HT1080 (cell line): ENCODE results near the gene HOXA6. TPM values are rescaled to one million over a fixed set of nuclear protein-coding genes. Genes with fewer than 3 reads are reported as not detected.

Experiments used
- DNase-seq: peaks from one replicate; pipeline ENCODE4 v3.0.0-alpha.2; 2015; ENCODE audit warnings: low read depth
- total RNA-seq: library from RNA; depleted of rRNA; stranded (reverse); fragments of >200 nt; shearing (Covaris generic); gene quantifications from 2 replicates; pipeline ENCODE4 v1.2.3, GENCODE V29; 2014

HOXA6 gene
- total RNA-seq, 1 experiment from 2014 or later, result 3.6 TPM

GRCh38 chr7:27173956-27174873 lies 26.6 kb upstream of the HOXA6 start, which contains the start of gene HOXA10:
HOXA10 (minus strand) TSS chr7:27174320; CDS start chr7:27174306, 14 bp downstream.
- no peak for DNase-seq

- DNase-seq, result no peak
Measured at GRCh38 chr7:27173511-27173955, 26.0 kb upstream of the HOXA6 start.

- DNase-seq, result peak; percentile 66
Measured at GRCh38 chr7:27172823-27173510, 25.4 kb upstream of the HOXA6 start.

GRCh38 chr7:27172315-27172774 lies 24.8 kb upstream of the HOXA6 start:
- DNase-seq, result peak; percentile 38

- peak; percentile 67 for DNase-seq
Measured at GRCh38 chr7:27171637-27172314, 24.2 kb upstream of the HOXA6 start.

GRCh38 chr7:27171325-27171636 lies 23.7 kb upstream of the HOXA6 start:
- peak; percentile 50 for DNase-seq

GRCh38 chr7:27170426-27171324 lies 23.1 kb upstream of the HOXA6 start:
- DNase-seq, result peak; percentile 24

GRCh38 chr7:27169658-27170425 lies 22.3 kb upstream of the HOXA6 start:
- DNase-seq, result peak; percentile 64

GRCh38 chr7:27168265-27168947 lies 20.8 kb upstream of the HOXA6 start:
- peak; percentile 71 for DNase-seq

- peak; percentile 49 for DNase-seq
Measured at GRCh38 chr7:27167916-27168264, 20.3 kb upstream of the HOXA6 start.

- peak; percentile 82 for DNase-seq
Measured at GRCh38 chr7:27166531-27167505, 19.2 kb upstream of the HOXA6 start.

GRCh38 chr7:27165996-27166530 lies 18.5 kb upstream of the HOXA6 start:
- no peak for DNase-seq

GRCh38 chr7:27165089-27165995 lies 17.8 kb upstream of the HOXA6 start, which contains the start of gene HOXA9:
HOXA9 (minus strand) TSS chr7:27165537; CDS start chr7:27165457, 80 bp downstream.
- DNase-seq, result peak; percentile 87

- DNase-seq, result peak; percentile 56
Measured at GRCh38 chr7:27164367-27165088, 17.0 kb upstream of the HOXA6 start.

GRCh38 chr7:27164045-27164366 lies 16.4 kb upstream of the HOXA6 start:
- DNase-seq, result no peak
